GM21737 (cell line): ENCODE results near the gene CLIC6.

Source experiments
- ATAC-seq: cut with Tn5 transposase; IDR thresholded peaks from one replicate; pipeline ENCODE4 v1.9.1; 2021; ENCODE audit warnings: mild to moderate bottlenecking, moderate library complexity; ENCODE audit not compliant: unreplicated experiment

The CLIC6 gene

DNA sequence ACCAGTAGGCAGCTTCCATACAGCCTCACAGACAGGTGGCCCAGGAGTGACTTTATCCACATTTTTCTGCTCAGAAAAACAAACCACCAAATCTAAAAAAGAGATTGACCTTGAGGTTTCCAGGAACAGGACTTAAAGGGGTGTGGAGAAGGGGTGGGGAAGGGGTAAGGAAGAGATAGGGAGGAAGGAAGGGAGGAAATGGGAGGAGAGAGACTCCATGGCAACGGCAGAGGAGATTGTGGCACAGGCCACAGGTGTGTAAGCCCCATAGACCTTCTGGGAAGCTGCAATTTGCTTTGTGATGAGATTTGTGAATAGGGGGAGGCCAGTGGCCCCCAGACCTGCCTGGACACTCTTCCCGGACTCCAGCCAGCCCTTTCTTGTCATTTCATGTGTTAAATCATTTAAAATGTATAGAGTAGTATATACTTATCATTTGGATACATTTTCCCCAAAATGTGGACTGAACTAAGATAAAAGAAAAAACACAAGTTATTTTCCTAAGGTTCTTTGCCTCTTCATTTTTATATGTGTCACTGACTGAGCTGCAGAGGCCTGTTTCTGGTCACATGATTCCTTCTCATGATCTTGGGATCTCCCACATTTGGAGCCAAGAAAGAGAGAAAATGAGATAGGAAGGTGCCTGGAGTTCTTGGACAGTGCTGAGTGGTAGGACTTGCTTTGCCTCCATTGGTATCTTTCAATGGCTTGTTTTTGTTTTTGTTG lies 55.5 kb downstream of the CLIC6 start:
- no peak for ATAC-seq

DNA sequence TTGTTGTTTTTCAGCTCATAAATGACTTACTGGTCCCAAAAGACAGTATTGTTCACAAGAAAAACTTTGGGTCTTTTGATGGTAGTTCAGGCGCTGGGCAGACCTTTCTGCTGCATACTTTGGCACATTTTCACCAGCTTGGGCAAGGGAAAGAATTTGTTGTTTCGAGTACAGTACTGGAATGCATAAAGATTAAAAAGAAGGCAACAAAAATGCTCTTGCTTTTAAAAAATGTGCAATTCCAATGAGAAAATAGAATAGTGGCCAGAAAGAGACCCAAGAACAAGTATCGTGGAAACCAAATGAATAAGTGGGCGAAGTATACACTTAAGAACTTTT lies 56.0 kb downstream of the CLIC6 start:
- ATAC-seq = no peak

DNA sequence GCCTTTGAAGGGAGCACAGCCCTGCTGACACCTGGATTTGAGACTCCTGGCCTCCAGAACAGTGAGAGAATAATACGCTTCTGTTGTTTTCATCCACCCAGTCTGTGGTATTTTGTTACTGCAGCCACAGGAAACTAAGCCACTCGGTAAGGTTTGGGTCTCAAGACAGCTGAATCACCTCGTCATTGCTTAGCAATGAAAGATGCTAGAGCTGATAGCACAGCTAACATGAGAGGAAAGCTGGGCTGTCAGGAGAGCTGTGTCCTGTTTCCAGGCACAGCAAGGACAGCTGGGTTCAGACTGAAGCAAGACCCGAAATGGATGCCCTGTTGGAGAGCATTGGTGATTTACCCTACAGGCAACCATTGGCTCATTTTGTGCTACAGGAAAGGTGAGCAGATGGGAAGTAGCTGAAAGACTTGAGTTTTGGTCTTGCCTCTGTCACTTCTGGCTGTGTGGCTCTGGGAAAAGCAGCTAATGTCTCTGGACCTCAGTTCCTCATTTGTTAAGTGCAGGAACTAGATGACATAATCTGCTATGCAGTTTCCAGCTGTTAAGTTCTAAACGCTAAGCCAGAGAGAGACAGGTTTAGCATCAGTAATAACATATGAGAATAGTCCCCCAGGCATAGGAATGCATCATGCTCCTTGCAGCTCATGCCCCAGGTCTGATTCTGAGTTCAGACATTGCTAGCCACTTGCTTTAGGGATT lies 58.0 kb downstream of the CLIC6 start:
- no peak for ATAC-seq

DNA sequence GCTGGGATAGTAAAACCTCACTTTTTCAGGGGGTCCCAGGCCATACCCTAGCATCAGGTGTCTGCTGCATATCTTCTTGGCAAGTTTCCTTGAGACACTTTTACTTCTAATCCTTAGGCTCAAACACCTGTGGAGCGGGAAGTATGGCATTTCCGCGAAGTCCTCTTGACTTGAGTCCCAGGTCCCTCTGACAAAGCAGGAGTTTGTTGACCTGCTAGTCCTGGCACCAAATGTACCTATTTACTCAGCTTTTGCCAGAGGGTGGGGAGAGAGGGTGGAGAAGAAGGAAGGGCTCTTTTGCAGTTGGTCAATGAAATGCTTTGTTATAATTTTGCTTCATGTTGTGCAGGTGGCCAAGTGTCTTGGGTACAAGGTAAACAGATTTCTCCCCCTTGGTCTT lies 59.7 kb downstream of the CLIC6 start:
- ATAC-seq = no peak

DNA sequence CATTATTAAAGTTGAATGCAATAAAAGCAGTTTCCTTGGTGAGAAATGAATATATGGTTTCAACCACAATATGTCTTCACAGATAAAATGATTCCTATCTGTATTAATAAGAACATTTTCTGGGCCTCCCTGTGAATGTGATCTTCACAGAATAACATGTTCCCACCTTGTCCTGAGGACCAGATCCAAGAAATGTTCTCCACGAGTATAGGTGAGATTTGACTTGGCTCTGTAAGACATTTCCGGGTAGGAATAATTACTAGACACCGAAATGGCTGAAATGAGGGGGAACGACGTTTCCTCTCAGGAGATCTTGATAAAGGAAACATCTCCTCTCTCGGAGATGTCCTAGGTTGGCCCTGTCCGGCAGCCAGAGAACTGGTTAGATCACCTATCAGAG lies 61.4 kb downstream of the CLIC6 start:
- ATAC-seq = no peak

DNA sequence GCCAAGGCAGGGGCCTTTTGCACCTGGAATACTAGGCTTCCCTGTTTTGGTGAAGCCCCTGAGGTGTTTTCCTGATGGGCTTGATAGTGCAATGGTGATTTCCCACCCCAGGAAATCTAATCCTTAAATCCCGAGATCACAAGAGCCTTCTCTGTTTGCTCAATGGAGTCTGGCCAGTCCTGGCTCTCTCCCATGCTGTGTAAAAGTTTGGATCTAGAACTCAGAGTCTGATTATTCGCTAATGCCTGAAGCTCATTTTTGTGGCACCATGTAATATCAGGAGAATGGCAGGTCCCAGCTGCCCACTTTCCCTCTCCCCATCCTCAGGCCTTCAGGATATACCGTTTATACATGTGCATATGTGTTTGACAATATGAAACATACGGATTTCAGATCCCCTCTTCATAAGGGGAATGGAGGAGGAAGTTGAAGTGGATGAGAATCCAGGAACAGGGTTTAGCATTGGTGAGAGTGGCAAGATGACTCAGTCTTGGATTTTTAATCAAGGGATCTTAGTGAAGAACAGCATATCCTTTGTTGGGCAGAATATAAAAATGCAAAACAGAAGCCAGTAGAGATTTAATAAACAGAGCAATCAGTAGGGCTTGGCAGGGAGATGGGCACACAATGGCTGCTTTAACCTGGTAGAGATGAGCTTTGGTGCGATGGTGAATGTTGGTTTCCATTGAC lies 62.1 kb downstream of the CLIC6 start:
- ATAC-seq = no peak

DNA sequence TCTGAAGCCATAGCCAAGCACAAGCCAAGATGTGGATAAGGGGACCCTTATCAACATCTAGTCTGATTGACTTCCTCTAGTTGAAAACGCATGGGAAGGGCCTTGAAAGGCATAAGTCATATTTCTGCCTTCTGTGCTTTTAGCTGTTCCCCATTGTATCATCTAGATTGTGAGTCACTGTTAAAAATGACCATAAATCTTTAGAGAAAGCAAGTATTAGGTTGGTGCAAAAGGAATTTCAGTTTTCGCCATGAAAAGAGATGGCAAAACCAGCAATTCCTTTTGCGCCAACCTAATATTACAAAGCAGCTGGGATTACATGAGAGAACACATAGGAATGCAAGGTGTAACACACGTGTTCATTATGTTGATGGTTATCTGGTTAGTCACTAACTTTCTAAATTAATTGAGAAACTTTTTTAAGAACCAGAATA lies 63.6 kb downstream of the CLIC6 start:
- no peak for ATAC-seq

DNA sequence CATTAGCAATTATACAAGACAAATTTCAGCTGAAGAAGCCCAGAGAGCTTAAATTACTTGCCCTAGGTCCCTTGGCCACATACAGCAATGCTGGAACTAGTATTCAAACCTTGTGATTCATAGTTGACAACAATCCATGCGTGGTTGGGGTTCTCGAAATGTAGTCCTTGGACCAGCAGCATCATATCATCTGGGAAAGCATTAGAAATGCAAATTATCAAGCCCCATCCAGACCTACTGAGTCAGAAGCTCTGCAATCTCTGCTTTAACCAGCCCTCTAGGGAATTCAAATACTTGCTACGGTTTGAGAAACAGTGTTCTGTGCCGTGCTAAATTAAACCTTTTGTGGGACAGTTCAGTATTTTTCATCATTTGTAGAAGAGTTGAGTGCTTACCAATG lies 65.1 kb downstream of the CLIC6 start:
- no peak for ATAC-seq

DNA sequence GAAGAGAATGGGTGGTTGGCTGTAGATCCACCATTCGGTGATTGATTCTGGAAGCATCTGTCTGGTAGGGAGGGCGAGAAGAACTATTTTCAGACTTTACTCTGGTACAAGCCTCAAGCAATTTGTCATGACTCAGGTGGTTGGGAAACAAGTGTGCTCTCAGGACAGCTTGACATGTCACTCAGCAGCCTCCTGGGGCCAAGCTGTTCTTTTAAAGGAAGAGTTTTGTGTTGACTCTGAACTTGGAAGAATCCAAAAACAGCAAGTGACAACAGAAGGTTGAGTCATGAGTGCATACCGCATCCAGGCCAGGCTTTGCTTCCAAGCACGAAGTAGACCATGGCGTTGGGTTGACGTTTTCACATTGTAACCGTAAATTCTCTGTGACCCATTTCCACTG lies 65.9 kb downstream of the CLIC6 start:
- no peak for ATAC-seq

DNA sequence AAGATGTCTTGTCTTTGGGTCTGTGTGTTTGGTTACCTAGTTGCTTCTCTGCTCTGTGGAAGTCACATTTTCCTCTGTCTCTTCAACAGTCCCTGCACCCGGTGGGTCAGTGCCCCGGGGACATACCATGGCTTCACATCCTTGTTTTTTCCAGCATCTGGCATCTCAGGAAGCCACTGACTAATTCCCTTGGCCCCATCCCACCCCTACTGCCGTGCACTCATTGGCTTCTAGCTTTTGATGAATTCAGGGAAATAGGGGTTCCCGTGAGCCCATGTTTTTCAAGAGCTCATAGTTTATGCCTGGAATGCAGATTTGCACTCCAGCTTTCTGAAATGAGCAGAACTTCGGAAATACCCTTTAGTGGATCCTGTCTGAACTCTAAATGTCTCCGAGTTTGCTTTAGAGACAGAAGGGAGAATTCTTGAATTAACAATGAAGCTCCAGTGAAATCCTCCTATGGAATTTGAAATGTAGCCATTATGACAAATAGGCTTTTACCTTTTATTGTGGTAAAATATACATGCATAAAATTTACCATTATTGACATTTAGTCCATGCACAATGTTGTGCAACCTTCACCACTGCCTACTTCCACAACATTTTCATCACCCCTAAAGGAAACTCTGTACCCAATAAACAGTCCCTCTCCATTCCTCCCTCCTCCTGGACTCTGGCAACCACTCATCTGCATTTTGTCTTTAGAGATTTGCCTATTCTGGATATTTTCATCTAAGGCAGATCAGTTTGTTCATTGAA lies 67.5 kb downstream of the CLIC6 start:
- ATAC-seq = no peak

DNA sequence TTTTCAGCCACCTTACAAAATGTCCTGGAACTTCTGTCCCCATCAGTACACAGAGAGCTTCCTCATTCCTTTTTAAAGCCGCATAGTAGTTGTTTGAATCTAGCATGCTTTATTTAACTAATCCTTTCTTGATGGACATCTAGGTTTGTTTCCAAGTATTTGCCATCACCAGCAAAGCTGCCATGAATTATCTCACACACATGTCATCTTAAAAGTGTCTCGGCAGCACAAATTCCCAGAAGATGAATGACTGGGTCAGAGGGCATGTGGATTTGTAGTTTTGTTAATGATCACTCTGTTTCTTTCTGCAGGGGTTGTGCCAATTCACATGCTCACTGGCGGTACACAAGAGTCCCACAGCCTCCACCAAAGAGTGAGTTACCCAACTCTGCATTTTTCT lies 68.3 kb downstream of the CLIC6 start:
- ATAC-seq = no peak

DNA sequence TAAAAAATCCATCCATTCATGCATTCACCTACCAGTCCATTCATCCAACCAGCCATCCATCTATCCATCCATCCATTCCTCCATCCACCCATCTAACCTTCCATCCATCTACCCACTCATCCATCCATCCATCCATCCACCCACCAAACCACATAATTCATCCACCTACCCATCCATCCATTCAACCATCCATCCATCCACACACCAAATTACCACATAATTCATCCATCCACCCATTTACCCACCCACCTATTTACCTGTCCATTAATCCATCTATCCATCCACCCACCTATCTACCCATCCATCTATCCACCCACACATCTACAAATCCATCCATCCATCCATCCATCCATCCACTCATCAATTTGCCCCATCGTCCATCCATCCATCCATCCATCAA lies 71.4 kb downstream of the CLIC6 start:
- no peak for ATAC-seq

DNA sequence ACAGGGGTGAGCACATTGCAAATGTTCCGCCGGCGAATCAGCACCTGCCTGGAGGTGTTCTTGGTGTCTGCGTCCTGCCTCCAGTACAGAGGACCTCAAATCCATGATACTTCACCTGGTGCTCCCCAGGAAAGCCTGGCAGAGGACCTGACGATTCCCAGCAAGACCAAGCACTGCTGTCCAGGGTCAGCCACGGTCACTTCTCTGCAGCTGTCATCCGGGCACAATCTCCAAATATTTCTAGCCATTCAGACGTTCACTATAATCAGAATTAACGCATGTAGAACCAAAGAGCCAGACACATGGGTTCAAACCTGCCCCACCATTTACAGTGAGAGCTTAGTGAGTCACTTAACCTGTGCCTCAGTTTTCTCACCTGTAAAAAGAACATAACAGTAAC lies 74.5 kb downstream of the CLIC6 start:
- ATAC-seq = no peak

DNA sequence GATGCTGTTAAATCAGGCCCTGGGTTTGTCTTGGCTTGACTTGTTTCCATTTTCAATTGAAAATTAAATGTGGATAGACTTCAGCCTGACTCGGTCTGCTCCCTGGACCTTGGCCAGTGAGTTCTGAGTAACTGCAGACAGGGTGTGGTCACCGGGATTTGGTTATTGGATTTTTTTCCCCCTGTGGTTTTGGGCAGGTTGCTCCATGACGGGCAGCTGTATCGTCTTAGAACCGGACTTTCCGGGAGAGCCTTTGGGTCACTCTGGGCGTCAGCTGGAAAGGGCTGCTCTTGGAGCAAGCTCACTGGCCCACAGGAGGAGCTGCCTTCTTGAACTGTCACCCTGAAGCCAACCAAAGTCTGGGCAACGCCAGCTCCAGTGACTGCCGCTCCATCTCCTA lies 75.0 kb downstream of the CLIC6 start:
- ATAC-seq = no peak

DNA sequence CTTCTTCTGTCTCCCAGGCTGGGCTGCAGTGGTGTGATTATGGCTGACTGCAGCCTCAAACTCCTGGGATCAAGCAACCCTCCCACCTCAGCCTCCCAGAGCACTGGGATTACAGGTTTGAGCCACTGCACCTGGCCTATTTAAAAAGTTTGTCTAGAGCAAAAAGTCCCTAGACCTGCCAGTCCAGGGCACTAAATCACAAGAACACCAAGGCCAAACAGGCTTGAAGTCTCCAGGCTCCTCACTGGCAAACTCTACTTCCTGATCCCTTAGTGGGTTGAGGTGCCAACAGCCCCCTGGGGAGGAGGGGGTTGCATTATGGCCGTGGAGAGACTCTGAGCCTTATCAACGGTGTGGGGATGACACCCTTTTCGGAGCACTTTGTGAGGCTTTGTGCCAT lies 76.0 kb downstream of the CLIC6 start:
- ATAC-seq = no peak

DNA sequence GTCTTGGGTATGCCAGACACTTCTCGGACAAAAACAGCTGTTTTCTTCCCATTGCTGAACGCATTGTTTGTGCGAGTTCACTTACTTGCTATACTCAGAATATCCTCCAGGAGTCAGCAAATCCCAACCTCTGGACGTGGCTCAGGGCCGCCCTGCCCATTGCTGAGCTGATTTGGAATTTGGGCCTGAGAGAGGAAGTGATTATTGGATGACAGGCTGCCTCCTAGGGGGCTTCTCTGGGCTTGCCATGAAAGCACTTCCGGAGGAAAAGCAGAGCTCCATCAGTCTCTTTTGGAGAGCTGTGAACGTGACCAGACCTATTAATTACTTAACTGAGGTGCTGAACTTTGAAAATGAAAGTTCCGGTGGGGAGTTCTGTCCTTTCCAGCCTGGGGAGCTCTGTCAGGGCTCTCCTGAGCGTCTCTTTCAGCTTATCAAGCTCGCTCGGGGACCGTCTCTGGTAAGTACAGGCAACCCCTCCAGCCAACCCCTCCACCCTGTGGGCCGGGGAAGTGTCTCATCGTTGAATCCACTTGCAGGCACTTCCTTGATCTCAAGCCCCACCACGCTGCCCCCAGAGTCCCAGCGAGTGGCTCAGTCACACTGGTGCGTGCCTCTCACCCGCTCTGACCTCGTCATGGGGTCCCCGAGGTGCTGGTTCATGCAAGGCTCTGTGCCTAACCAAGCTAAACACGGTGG lies 76.9 kb downstream of the CLIC6 start:
- ATAC-seq = peak; percentile 84

DNA sequence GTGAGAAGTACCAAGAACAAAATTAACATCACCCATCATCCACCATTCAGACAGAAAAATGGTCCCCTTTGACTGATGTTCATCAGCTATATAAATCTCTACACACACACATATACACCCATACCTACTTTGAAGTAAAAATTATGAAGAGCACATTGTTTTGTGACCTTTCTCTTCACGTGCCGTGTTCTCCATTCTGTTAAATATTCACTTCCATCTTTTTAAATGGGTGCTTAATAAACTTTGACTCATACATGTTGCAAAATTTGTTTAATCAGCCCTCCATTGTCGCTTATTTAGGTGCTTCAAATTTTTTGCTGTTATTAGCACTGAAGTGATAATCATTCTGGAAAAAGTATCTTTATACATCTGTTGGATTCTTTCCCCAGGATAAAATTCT lies 80.1 kb downstream of the CLIC6 start:
- ATAC-seq = no peak

DNA sequence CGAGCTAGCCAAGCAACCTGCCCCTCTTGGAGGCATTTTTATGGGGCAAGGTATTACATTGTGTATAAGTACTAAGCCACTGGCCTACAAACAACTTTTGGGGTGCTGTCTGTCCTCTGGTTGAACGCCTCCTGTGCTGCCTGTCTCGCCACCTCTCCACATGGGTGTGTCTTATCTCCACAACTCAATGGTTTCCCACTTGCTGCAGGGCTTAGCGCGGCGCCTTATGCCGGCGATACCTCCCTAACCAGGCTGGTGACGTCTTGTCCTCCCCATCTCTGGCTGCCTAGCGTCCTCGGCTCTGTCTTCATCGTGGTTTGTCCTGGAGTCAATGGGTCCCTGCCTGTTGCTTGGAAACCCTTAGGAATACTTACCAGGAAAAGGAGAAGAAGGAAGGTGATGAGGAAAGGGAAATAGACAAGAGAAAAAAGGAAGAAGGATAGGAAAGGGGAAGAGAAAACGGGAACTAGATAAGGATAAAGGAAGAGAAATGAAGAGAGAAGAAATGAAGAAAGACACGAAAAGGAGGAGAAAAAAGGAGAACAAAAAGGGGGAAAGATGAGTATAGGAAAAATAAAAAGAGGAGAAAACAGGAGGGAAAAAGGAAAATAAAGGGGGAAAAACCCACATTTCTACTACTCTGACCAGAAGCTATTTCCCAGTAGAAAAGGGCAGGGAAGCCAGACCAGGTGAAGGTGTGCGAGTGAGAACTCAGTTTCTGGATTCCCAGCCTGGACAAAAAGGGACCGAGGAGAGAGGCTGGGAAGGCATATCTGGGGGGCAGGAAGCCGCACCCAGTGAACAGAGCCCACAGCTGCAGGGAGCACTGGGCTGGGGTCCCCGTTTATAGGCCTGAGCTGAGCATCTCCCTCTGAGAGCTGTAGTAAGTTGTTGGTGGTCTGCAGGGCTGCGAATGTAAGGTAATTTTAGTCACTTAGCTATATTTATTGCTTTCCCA lies 86.2 kb downstream of the CLIC6 start:
- ATAC-seq = no peak

DNA sequence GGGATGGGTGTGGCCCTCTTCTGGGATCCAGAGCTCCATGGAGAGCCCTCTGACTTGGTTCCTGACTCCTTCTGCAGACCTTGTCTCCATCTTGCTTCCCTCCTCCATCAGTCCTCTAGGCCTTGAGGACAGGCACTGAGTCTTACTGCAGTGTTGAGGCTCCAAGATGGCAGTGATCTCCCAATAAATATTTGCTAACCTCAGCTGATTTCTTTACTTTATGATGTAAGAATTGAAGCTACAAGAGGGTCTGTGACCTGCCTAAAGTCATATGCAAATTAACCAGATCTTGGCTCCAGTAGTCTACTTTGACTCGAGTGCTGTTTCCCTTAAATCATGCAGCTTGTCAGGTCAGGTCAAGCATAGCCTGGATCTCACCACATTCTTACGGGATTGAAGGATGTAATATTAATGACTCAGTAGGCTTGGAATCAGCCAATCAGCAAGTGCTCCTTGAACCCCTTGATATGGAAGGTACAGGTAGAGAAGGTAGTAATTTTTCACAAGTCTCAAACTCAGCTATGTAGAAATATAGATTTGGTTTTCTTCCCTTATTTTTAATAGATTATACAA lies 93.0 kb downstream of the CLIC6 start:
- ATAC-seq = no peak
